Smooth muscle cell (in vitro differentiated cells): ENCODE measurements around the gene TTLL9. TPM values are rescaled to one million over a fixed set of nuclear protein-coding genes. Genes with fewer than 3 reads are reported as not detected.

Source experiments
- DNase-seq: peaks from one replicate; lab custom pipeline; 2025; ENCODE audit not compliant: unreplicated experiment; lab: John Stamatoyannopoulos, UW
- H2AFZ ChIP-seq: fragments of 200-600 bp; sonication (generic); 2 replicates; pipeline ENCODE4 v1.6.0; 2016; ENCODE audit warnings: antibody characterized with exemption, low read depth, mild to moderate bottlenecking
- H3F3A ChIP-seq: fragments of 200-600 bp; sonication (generic); 2 replicates; pipeline ENCODE4 v1.6.0; 2017; ENCODE audit warnings: antibody characterized with exemption, low read depth
- H3K27ac ChIP-seq: fragments of 200-600 bp; sonication (generic); 2 replicates; pipeline ENCODE4 v1.5.1; 2016; ENCODE audit warnings: low read depth, mild to moderate bottlenecking
- H3K27me3 ChIP-seq: fragments of 200-600 bp; sonication (generic); 2 replicates; pipeline ENCODE4 v1.6.1; 2016; ENCODE audit warnings: low read depth, mild to moderate bottlenecking
- H3K36me3 ChIP-seq: fragments of 200-600 bp; sonication (generic); 2 replicates; pipeline ENCODE4 v1.5.1; 2016; ENCODE audit warnings: low read depth
- H3K4me1 ChIP-seq: fragments of 200-600 bp; sonication (generic); 2 replicates; pipeline ENCODE4 v1.5.1; 2016; ENCODE audit warnings: low read depth
- H3K4me2 ChIP-seq: fragments of 200-600 bp; sonication (generic); 2 replicates; pipeline ENCODE4 v1.6.0; 2016; ENCODE audit warnings: mild to moderate bottlenecking
- H3K4me3 ChIP-seq: fragments of 200-600 bp; sonication (generic); 2 replicates; pipeline ENCODE4 v1.5.1; 2016; ENCODE audit warnings: mild to moderate bottlenecking
- H3K79me2 ChIP-seq: fragments of 200-600 bp; sonication (generic); 2 replicates; pipeline ENCODE4 v1.6.0; 2016; ENCODE audit warnings: low read depth, mild to moderate bottlenecking
- H3K9ac ChIP-seq: fragments of 200-600 bp; sonication (generic); 2 replicates; pipeline ENCODE4 v1.6.0; 2016; ENCODE audit warnings: low read depth
- H3K9me3 ChIP-seq: fragments of 200-600 bp; sonication (generic); replicated peaks from 2 replicates; pipeline ENCODE4 v1.5.1; 2016; ENCODE audit warnings: low read depth
- H4K20me1 ChIP-seq: fragments of 200-600 bp; sonication (generic); 2 replicates; pipeline ENCODE4 v1.6.0; 2016; ENCODE audit warnings: low read depth
- CTCF ChIP-seq: fragments of 200-600 bp; sonication (generic); IDR thresholded peaks from 2 replicates; pipeline ENCODE4 v1.5.1; 2017; ENCODE audit warnings: borderline replicate concordance, mild to moderate bottlenecking, antibody characterized with exemption; ENCODE audit not compliant: insufficient read depth, poor library complexity, severe bottlenecking
- WGBS: methylation state at CpG from one replicate; pipeline ENCODE4 v1.1.7; 2016; ENCODE audit warnings: low lambda C conversion rate; 5-methylcytosine and 5-hydroxymethylcytosine counted together
- polyA plus RNA-seq: library from polyadenylated mRNA; unstranded; fragments of >200 nt; fragmentation: Nextera tagmentation; extraction: Ambion mirVana; gene quantifications from 2 replicates; pipeline ENCODE4 v1.2.1, GENCODE V29; 2016
- total RNA-seq: library from RNA; depleted of rRNA; stranded (reverse); fragments of >200 nt; gene quantifications from 2 replicates; pipeline ENCODE4 v1.2.3, GENCODE V29; 2014

The TTLL9 gene
- total and polyA plus RNA-seq, 2 experiments from 2014 or later, result 0.13 TPM; not detected in 1

- Histone ChIP-seq H3K4me3 (no peak overlapping the region), H3K27me3 (peaks cover 33% of the 10 kb centered on the region)
Observed at GRCh38 chr20:31848088-31848999, 22.1 kb upstream of the TTLL9 start.

GRCh38 chr20:31849306-31849930, 21.0 kb upstream of the TTLL9 start:
- no peaks in the 10 kb centered on the region for H3K36me3 ChIP-seq
- no peak overlapping the region for H3K4me3 ChIP-seq
- H3K79me2 ChIP-seq, result no peaks in the 10 kb centered on the region
- H3K4me2 ChIP-seq, result no peak overlapping the region
- H4K20me1 ChIP-seq, result no peaks in the 10 kb centered on the region
- TF ChIP-seq CTCF, result no peak
- H3K9ac ChIP-seq, result no peak overlapping the region
- H3K9me3 ChIP-seq, result no peaks in the 10 kb centered on the region
- peaks cover 15% of the 10 kb centered on the region for H3K4me1 ChIP-seq
- peaks cover 4% of the 10 kb centered on the region for H3F3A ChIP-seq
- no peak overlapping the region for H2AFZ ChIP-seq
- 41% methylated on average over 45 of the region's 45 CpGs for WGBS
- H3K27me3 ChIP-seq, result peaks cover 40% of the 10 kb centered on the region
- no peak for DNase-seq
- H3K27ac ChIP-seq, result no peak overlapping the region

More at GRCh38 chr20:31848088-31848999, 22.1 kb upstream of the TTLL9 start:
- Histone ChIP-seq H3K36me3 (no peaks in the 10 kb centered on the region), H3K9ac (no peak overlapping the region), H2AFZ (no peak overlapping the region), H3K4me2 (no peak overlapping the region), H3K79me2 (no peaks in the 10 kb centered on the region), H3K27ac (no peak overlapping the region), H3K9me3 (no peaks in the 10 kb centered on the region), H3K4me1 (peaks cover 20% of the 10 kb centered on the region), H4K20me1 (no peaks in the 10 kb centered on the region), H3F3A (peaks cover 4% of the 10 kb centered on the region)
- WGBS, result 91% methylated on average over 32 of the region's 32 CpGs
- no peak for TF ChIP-seq CTCF
- DNase-seq, result no peak

GRCh38 chr20:31851240-31851955, 19.0 kb upstream of the TTLL9 start:
- DNase-seq, result no peak
- TF ChIP-seq CTCF, result no peak
- WGBS, result 66% methylated on average over 11 of the region's 11 CpGs

More at GRCh38 chr20:31851240-31851955, 19.0 kb upstream of the TTLL9 start:
- peaks cover 59% of the 10 kb centered on the region for H3K27me3 ChIP-seq
- no peaks in the 10 kb centered on the region for H3F3A ChIP-seq
- H3K9ac ChIP-seq, result no peak overlapping the region
- H3K27ac ChIP-seq, result no peak overlapping the region
- no peaks in the 10 kb centered on the region for H3K36me3 ChIP-seq
- no peak overlapping the region for H3K4me3 ChIP-seq
- no peak overlapping the region for H2AFZ ChIP-seq
- H3K4me2 ChIP-seq, result no peak overlapping the region
- H3K79me2 ChIP-seq, result no peaks in the 10 kb centered on the region
- H3K4me1 ChIP-seq, result peaks cover under 1% of the 10 kb centered on the region
- H4K20me1 ChIP-seq, result no peaks in the 10 kb centered on the region
- no peaks in the 10 kb centered on the region for H3K9me3 ChIP-seq
